GM12878 (cell line): Measurements from ENCODE around the gene GBA3. TPM values are rescaled to one million over a fixed set of nuclear protein-coding genes. Genes with fewer than 3 reads are reported as not detected.

Source experiments
- ATAC-seq: fragments of 200-7000 bp; cut with Tn5 transposase; 3 replicates; pipeline ENCODE4 v1.9.1; 2020; ENCODE audit warnings: mild to moderate bottlenecking, moderate library complexity
- BruUV-seq: library from RNA; stranded (reverse); fragments of 400-500 nt; replicated peaks from 2 replicates; lab custom pipeline; 2021; lab: Mats Ljungman, UMichigan
- CTCF ChIA-PET: fragments of 300-600 bp; sonication (Branson Sonifier 250); formaldehyde crosslinking; extraction: SDS; loops from one replicate; lab custom pipeline; 2021; ENCODE audit warnings: inconsistent platforms; lab: Yijun Ruan, JAX
- POLR2A ChIA-PET: fragments of 350-600 bp; formaldehyde crosslinking; extraction: SDS; loops from one replicate; lab custom pipeline; 2021; ENCODE audit warnings: inconsistent platforms; lab: Charles Lee
- RAD21 ChIA-PET: fragments of 300-600 bp; sonication (Branson Sonifier 250); formaldehyde crosslinking; loops from one replicate; lab custom pipeline; 2023; ENCODE audit warnings: antibody characterized with exemption; ENCODE audit not compliant: unreplicated experiment; lab: Charles Lee
- SMC1A ChIA-PET: fragments of 300-600 bp; sonication (Branson Sonifier 250); formaldehyde crosslinking; loops from one replicate; lab custom pipeline; 2023; ENCODE audit not compliant: unreplicated experiment, uncharacterized antibody; lab: Charles Lee
- DNase-seq: peaks from one replicate; pipeline ENCODE4 v3.0.0-alpha.2; 2011; ENCODE audit warnings: low read depth, low spot score
- FAIRE-seq: peaks from 3 replicates; lab custom pipeline; 2011; peaks lifted over from hg19 to GRCh38; lab: Jason Lieb, UNC
- H2AFZ ChIP-seq: 2 replicates; pipeline ENCODE4 v1.6.0; 2011; ENCODE audit warnings: low read depth, low read length, control low read depth; ENCODE audit not compliant: control insufficient read depth
- H3K27ac ChIP-seq: 2 replicates; pipeline ENCODE4 v1.5.1; 2011; ENCODE audit warnings: control low read depth; ENCODE audit not compliant: control insufficient read depth, insufficient read depth
- H3K27me3 ChIP-seq, 2 experiments: replicated peaks in 1 of 2; 2 replicates each; pipeline versions ENCODE4 v1.6.0 to v1.6.1; 2011; ENCODE audit warnings: low read length in 1 of 2; ENCODE audit not compliant: control insufficient read depth in 2 of 2, insufficient read depth in 2 of 2
- H3K36me3 ChIP-seq, 2 experiments: 2 replicates each; pipeline ENCODE4 v1.5.1; 2011; ENCODE audit warnings: low read length in 1 of 2; ENCODE audit not compliant: control insufficient read depth in 2 of 2, insufficient read depth in 2 of 2
- H3K4me1 ChIP-seq: 2 replicates; pipeline ENCODE4 v1.6.1; 2011; ENCODE audit warnings: mild to moderate bottlenecking, low read length, moderate library complexity, mixed read lengths; ENCODE audit not compliant: control insufficient read depth, insufficient read depth
- H3K4me2 ChIP-seq: 2 replicates; pipeline ENCODE4 v1.6.0; 2011; ENCODE audit warnings: control low read depth; ENCODE audit not compliant: control insufficient read depth, insufficient read depth
- H3K4me3 ChIP-seq: fragments of 200-600 bp; sonication (generic); 2 replicates; pipeline ENCODE4 v1.5.1; 2016
- H3K79me2 ChIP-seq: 2 replicates; pipeline ENCODE4 v1.6.0; 2011; ENCODE audit warnings: low read length; ENCODE audit not compliant: control insufficient read depth, insufficient read depth
- H3K9ac ChIP-seq: 2 replicates; pipeline ENCODE4 v1.8.0; 2011; ENCODE audit warnings: low read length, control low read depth, mixed read lengths; ENCODE audit not compliant: control insufficient read depth, insufficient read depth
- H3K9me3 ChIP-seq: replicated peaks from 3 replicates; pipeline ENCODE4 v1.5.1; 2011; ENCODE audit warnings: mild to moderate bottlenecking, low read length; ENCODE audit not compliant: control insufficient read depth, insufficient read depth
- H4K20me1 ChIP-seq: 2 replicates; pipeline ENCODE4 v1.6.0; 2011; ENCODE audit not compliant: control insufficient read depth, insufficient read depth
- BCL11A ChIP-seq: IDR thresholded peaks from 2 replicates; pipeline ENCODE4 v1.6.1; 2011; ENCODE audit warnings: low read depth, low read length
- CBX5 ChIP-seq: sonication (generic); IDR thresholded peaks from 2 replicates; pipeline ENCODE4 v1.6.1; 2016; ENCODE audit warnings: low read depth, moderate library complexity, mild to moderate bottlenecking, inconsistent platforms
- EGR1 ChIP-seq, 2 experiments: IDR thresholded peaks; 1 replicate in 1 of 2; 2 replicates in 1 of 2; pipeline ENCODE4 v1.6.1; 2011 to 2012; ENCODE audit warnings: low read depth in 2 of 2, low read length in 2 of 2, borderline replicate concordance in 1 of 2, mild to moderate bottlenecking in 1 of 2, moderate library complexity in 1 of 2
- ETV6 ChIP-seq, 2 experiments: fragments of 450-650 bp in 1 of 2; IDR thresholded peaks in 1 of 2; conservative IDR thresholded peaks in 1 of 2; 2 replicates each; pipeline ENCODE4 v1.6.1; 2014; ENCODE audit warnings: antibody characterized with exemption in 1 of 2, borderline replicate concordance in 1 of 2, low read depth in 1 of 2, mild to moderate bottlenecking in 1 of 2, moderate library complexity in 1 of 2
- IKZF2 ChIP-seq, 2 experiments: fragments of 450-650 bp; IDR thresholded peaks; 2 replicates each; pipeline ENCODE4 v1.6.1; 2017; ENCODE audit warnings: mild to moderate bottlenecking in 2 of 2, moderate library complexity in 2 of 2
- PRDM15 ChIP-seq: fragments of 450-650 bp; formaldehyde crosslinking; IDR thresholded peaks from 2 replicates; pipeline ENCODE4 v1.4.0; 2020; ENCODE audit warnings: mild to moderate bottlenecking, moderate library complexity
- RB1 ChIP-seq: fragments of 450-650 bp; formaldehyde crosslinking; IDR thresholded peaks from 2 replicates; pipeline ENCODE4 v1.6.1; 2017; ENCODE audit warnings: mild to moderate bottlenecking, borderline replicate concordance
- RCOR1 ChIP-seq: conservative IDR thresholded peaks from 2 replicates; pipeline ENCODE4 v1.6.1; 2012; ENCODE audit warnings: low read depth, low read length, improper control_type of control experiment
- SMC3 ChIP-seq: IDR thresholded peaks from 2 replicates; pipeline ENCODE4 v1.6.1; 2011; ENCODE audit warnings: low read length, improper control_type of control experiment, borderline replicate concordance
- SREBF1 ChIP-seq: IDR thresholded peaks from 2 replicates; pipeline ENCODE4 v1.6.1; 2012; ENCODE audit warnings: mild to moderate bottlenecking, low read length
- ZBED1 ChIP-seq: IDR thresholded peaks from 2 replicates; pipeline ENCODE4 v1.6.1; 2016; ENCODE audit warnings: borderline replicate concordance
- ZNF622 ChIP-seq: fragments of 450-650 bp; IDR thresholded peaks from 2 replicates; pipeline ENCODE4 v1.6.1; 2017; ENCODE audit warnings: mild to moderate bottlenecking, inconsistent platforms
- ZNF687 ChIP-seq: fragments of 450-650 bp; IDR thresholded peaks from 2 replicates; pipeline ENCODE4 v1.6.1; 2017; ENCODE audit warnings: mild to moderate bottlenecking, moderate library complexity
- WGBS: methylation state at CpG from one replicate; pipeline ENCODE4 v1.1.6; 2016; ENCODE audit warnings: low lambda C conversion rate; ENCODE audit not compliant: insufficient replicate concordance, insufficient coverage; ENCODE audit errors: missing lambda C conversion rate; 5-methylcytosine and 5-hydroxymethylcytosine counted together
- in situ Hi-C: fragments of 300-500 bp; cut with MboI; formaldehyde crosslinking; loops from 9 replicates; pipeline ENCODE4 v1.14.3; 2018; ENCODE audit warnings: mixed read lengths
- intact Hi-C: fragments of 100-400 bp; cut with micrococcal nuclease; formaldehyde crosslinking; loops from one replicate; pipeline ENCODE4 v1.14.2; 2022; ENCODE audit not compliant: unreplicated experiment
- polyA plus RNA-seq, 11 experiments: library from polyadenylated mRNA; depleted of rRNA in 4 of 11; unstranded in 6 of 11; stranded (reverse) in 5 of 11; fragments of >200 nt; fragmentation: Nextera tagmentation in 4 of 11; fragmentation: Illumina TruSeq in 1 of 11; extraction: Ambion mirVana in 4 of 11; extraction: Trizol in 1 of 11; gene quantifications; 1 replicate in 1 of 11; 2 replicates in 10 of 11; pipeline versions ENCODE4 v1.2.1 to v1.2.3, GENCODE V29; 2011 to 2016; ENCODE audit warnings: inconsistent platforms in 2 of 11, missing spikeins in 2 of 11, low read depth in 1 of 11
- total RNA-seq, 4 experiments: library from RNA; depleted of rRNA in 3 of 4; stranded (reverse); fragments of >200 nt in 3 of 4; fragmentation: Illumina TruSeq in 1 of 4; extraction: Trizol in 1 of 4; gene quantifications; 2 replicates each; pipeline versions ENCODE4 v1.2.1 to v1.2.3, GENCODE V29; 2013 to 2021
- TF ChIP-seq, protein P1 (sequence below): IDR thresholded peaks from 2 replicates; pipeline ENCODE4 v1.6.1; 2012; ENCODE audit warnings: low read length, inconsistent platforms
- TF ChIP-seq, protein P2 (sequence below): fragments of 450-650 bp; IDR thresholded peaks from 2 replicates; pipeline ENCODE4 v1.6.1; 2016; ENCODE audit warnings: mild to moderate bottlenecking

The GBA3 gene
- total and polyA plus RNA-seq, 10 of the 15 experiments (the other 5 are each of a cell fraction or from before 2014, with no cell fraction given) = 0.10 to 7.2 (median 0.27) TPM

DNA sequence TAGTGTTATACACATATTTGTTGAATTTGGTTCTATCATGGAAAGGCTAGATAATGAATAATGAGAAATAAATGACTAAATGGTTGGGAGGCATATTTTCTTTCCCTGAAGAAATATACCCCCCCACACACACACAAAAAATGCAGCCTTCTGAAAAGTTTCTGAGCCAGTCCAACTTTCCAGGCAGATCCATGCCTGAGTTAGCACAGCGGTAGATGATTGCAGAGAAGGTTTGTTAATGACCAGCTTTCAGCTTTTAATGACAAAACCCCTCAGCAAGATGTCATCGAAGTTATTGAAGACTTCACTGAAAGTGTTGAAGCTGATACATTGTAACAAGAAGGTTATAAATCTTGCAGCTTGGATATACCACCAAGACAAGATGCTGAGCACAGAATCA, 61.4 kb downstream of the GBA3 start:
- Histone ChIP-seq H3K79me2 (no peaks in the 10 kb centered on the region), H2AFZ (no peak overlapping the region), H4K20me1 (no peaks in the 10 kb centered on the region), H3K4me3 (no peak overlapping the region), H3K4me2 (no peak overlapping the region), H3K9ac (no peak overlapping the region), H3K36me3 (no peaks in the 10 kb centered on the region), H3K27ac (no peak overlapping the region), H3K27me3 (no peaks in the 10 kb centered on the region), H3K4me1 (no peaks in the 10 kb centered on the region), H3K9me3 (no peaks in the 10 kb centered on the region)
- ATAC-seq (no peak), DNase-seq (no peak), FAIRE-seq (no peak)
- ChIA-PET POLR2A (interaction anchor here (1.4 kb wide), 1 partner anchor 15 kb away, joined by 4 read pairs; no protein-coding TSS in a partner anchor), CTCF (interaction anchor here (0.9 to 1.3 kb wide), 2 partner anchors 9 to 143 kb away, joined by 3 read pairs; no protein-coding TSS in a partner anchor), RAD21 (no interaction called here), SMC1A (interaction anchor here (1.0 to 1.1 kb wide), 2 partner anchors 9 to 17 kb away, joined by 3 read pairs; no protein-coding TSS in a partner anchor)
- in situ Hi-C loops (no loop called here), intact Hi-C loops (no loop called here)
- BruUV-seq = no TSS peak
- WGBS = 16% methylated on average over 2 of the region's 2 CpGs
- TF ChIP-seq CBX5 (no peak), BCL11A (no peak), RB1 (no peak), PRDM15 (no peak), SREBF1 (no peak), EGR1 (IDR thresholded peaks at IDR 0.05; ENCODE audit: borderline replicate concordance in 1 of 2, low read depth in 2 of 2, low read length in 2 of 2) (no peak), SMC3 (no peak), ZNF687 (no peak), ZNF622 (no peak), ZBED1 (no peak), RCOR1 (no peak), ETV6 (conservative IDR thresholded peaks at IDR 0.05 in 1 of 2, IDR thresholded peaks at IDR 0.05 in 1 of 2; ENCODE audit: borderline replicate concordance in 1 of 2, low read depth in 1 of 2) (no peak), IKZF2 (IDR thresholded peaks at IDR 0.05) (no peak)
- TF ChIP-seq, protein P1, sequence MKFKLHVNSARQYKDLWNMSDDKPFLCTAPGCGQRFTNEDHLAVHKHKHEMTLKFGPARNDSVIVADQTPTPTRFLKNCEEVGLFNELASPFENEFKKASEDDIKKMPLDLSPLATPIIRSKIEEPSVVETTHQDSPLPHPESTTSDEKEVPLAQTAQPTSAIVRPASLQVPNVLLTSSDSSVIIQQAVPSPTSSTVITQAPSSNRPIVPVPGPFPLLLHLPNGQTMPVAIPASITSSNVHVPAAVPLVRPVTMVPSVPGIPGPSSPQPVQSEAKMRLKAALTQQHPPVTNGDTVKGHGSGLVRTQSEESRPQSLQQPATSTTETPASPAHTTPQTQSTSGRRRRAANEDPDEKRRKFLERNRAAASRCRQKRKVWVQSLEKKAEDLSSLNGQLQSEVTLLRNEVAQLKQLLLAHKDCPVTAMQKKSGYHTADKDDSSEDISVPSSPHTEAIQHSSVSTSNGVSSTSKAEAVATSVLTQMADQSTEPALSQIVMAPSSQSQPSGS = no peak
- TF ChIP-seq, protein P2, sequence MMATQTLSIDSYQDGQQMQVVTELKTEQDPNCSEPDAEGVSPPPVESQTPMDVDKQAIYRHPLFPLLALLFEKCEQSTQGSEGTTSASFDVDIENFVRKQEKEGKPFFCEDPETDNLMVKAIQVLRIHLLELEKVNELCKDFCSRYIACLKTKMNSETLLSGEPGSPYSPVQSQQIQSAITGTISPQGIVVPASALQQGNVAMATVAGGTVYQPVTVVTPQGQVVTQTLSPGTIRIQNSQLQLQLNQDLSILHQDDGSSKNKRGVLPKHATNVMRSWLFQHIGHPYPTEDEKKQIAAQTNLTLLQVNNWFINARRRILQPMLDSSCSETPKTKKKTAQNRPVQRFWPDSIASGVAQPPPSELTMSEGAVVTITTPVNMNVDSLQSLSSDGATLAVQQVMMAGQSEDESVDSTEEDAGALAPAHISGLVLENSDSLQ = no peak
